HAP-1 (cell line): ENCODE measurements around the gene LTB.
A peak's percentile ranks its signal among the peaks of the same experiment; 100 is the strongest.
"Not testable (repeated sequence)": the region's sequence is repeated elsewhere in the genome, so short reads cannot be mapped to it uniquely, and the experiment has no call there.

ENCODE experiments used
- DNase-seq, 2 experiments: peaks; one replicate each; pipeline ENCODE4 v3.0.0-alpha.2; 2016 to 2020; ENCODE audit warnings: low spot score in 2 of 2
- H3K27me3 ChIP-seq: fragments of 250-450 bp; sonication (Bioruptor Pico); 2 replicates; pipeline ENCODE4 v1.5.1; 2020; ENCODE audit warnings: low read depth, mild to moderate bottlenecking, moderate library complexity
- H3K36me3 ChIP-seq: fragments of 250-450 bp; sonication (Bioruptor Pico); replicated peaks from 2 replicates; pipeline ENCODE4 v1.5.1; 2020; ENCODE audit warnings: mild to moderate bottlenecking
- H3K4me1 ChIP-seq: fragments of 250-450 bp; sonication (Bioruptor Pico); 2 replicates; pipeline ENCODE4 v1.5.1; 2020; ENCODE audit warnings: mild to moderate bottlenecking
- H3K4me3 ChIP-seq: fragments of 250-450 bp; sonication (Bioruptor Pico); 2 replicates; pipeline ENCODE4 v1.5.1; 2020; ENCODE audit warnings: mild to moderate bottlenecking, moderate library complexity
- H3K9me3 ChIP-seq: fragments of 250-450 bp; sonication (Bioruptor Pico); 2 replicates; pipeline ENCODE4 v1.5.1; 2020; ENCODE audit warnings: mild to moderate bottlenecking, moderate library complexity
- in situ Hi-C: fragments of 300-500 bp; cut with MboI; formaldehyde crosslinking; loops from 3 replicates; pipeline ENCODE4 v1.14.3; 2020; ENCODE audit warnings: low sequenced_read_pairs, inconsistent platforms, mixed read lengths

The LTB gene

DNA sequence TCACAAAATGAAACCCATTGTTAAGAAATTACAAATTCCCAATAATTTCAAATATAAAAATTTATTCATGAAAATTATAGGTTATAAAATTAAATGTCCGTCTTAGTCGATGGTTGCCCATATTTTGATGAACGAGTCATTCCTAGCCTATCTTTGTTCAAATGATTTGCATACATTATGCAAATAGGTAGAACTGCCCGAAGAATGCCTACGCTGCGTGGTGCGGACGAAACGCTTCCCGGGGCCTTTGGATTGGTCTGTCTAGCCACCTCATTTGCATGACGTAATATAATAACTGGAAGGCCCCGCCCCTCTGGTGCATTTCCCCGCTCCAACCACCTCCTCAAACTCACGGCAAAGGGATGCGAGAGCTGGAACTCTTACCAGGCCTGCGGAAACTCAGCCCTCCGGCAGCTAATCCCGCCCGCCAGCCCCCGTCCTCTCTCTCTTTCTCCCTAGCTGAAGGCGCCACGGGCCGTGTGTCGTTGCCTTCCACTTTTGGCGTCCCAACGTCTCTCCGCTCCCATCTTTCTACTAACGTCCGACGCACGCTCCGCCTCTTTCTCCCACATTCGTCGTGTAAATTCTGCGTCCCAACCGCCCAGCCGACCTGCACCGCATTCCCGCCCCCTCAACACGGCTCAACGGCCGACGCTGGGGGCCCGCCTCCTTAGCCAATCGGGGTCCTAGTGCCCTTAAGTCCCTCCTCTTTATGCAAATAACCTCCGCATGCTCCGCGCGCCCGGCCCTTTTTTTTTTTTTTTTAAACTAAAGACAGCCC, 37.8 kb upstream of the LTB start:
- peaks cover 33% of the 10 kb centered on the region for H3K36me3 ChIP-seq
- in situ Hi-C loops, result no loop called here
- DNase-seq, result peak; percentile 97 to 99

DNA sequence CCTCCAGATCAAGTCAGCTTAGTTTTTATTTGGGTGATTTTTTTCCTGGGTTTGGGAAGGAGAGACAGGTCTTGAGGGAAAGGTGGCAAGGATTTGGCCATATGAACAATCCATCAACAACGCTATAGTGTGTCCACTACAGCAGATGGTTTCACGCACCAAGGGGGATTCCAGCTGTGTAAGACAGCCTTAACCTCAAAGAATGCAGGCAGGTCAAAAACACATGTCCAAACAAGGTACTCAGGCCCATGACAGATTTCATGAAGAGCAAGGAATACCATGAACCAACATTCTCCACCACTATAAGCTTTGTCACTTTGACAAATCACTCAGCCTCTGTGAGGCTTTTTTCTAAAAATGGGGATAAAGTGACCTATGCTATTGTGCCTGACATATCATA, 34.8 kb upstream of the LTB start:
- DNase-seq, result no peak
- Histone ChIP-seq H3K4me1 (peaks cover 7% of the 10 kb centered on the region), H3K9me3 (no peaks in the 10 kb centered on the region), H3K36me3 (peaks cover 3% of the 10 kb centered on the region), H3K27me3 (no peaks in the 10 kb centered on the region), H3K4me3 (no peak overlapping the region)
- in situ Hi-C loops, result no loop called here

More for the DNA sequence above, 37.8 kb upstream of the LTB start:
- Histone ChIP-seq H3K27me3 (no peaks in the 10 kb centered on the region), H3K4me1 (peaks cover 12% of the 10 kb centered on the region), H3K4me3 (peak overlapping the region; percentile 97), H3K9me3 (no peaks in the 10 kb centered on the region)

DNA sequence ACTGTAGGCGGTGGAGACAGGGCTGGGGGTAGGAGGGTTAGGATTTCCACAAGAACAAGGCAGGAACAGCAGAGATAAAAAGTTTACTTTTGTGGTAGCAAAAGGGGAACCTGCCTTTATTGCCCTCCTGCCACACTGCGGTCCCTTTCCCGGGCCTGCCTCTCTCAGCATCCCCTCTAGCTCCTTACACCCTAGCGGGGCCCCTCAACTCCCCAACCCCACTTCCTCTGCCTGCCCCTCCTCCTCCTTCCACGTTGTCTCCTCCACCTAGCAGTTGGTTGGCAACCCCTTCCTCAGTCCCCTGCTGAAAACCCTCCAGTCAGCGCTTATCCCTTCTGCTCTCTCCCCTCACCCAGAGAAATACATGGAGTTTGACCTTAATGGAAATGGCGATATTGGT, 33.5 kb upstream of the LTB start:
- DNase-seq, result no peak
- in situ Hi-C loops, result no loop called here

DNA sequence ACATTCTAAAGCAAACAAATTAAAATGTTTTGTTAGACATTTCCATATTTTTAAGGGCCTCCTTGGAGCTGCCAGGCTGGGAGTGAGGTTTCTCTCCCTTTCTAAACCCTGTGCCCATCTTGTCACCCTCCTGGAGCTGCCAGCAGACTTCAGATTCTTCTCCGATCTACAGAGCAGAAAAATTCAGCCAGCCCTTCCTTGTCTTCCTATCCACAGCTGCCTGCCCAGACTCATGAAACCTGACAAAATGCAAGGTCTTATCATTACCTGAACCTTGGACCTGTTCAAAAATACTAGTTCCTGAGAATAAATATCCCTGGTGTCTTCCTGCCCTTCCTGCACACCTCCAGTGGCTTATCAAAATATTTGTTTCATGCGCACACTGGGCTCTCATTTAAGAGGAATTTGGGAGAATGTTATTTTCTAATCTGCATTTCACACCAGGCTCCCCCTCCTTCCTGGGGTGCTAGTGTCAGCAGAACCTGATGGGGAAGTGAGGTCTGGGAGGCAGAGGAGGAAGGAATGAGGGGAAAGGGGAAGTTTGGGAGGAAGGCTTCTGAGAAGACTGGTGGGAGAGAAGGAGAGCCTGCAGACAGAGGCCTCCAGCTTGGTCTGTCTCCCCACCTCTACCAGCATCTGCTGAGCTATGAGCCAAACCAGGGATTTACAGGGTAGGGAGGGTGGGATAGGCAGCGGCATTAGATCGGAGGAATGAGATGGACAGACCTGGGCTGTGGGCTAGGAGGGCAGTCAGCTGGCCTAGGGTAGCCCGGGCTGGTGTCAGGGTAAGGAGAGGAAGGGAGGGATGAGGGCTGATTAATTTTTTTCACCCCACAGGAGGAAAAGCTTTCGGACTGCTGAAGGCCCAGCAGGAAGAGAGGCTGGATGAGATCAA, 32.7 kb upstream of the LTB start, which contains the start of gene AIF1:
AIF1 (plus strand) TSS at position 551 of the 895 bp plus-strand sequence; CDS start at position 647, 96 bp downstream.
- Histone ChIP-seq H3K36me3 (no peaks in the 10 kb centered on the region; the same call in 1 of the 2 replicates), H3K4me3 (no peak within 1 kb of the TSS), H3K9me3 (no peaks in the 10 kb centered on the region), H3K27me3 (no peaks in the 10 kb centered on the region), H3K4me1 (peaks cover 12% of the 10 kb centered on the region)
- in situ Hi-C loops, result no loop called here
- DNase-seq, result no peak

More for the DNA sequence above, 33.5 kb upstream of the LTB start:
- Histone ChIP-seq H3K4me1 (peaks cover 7% of the 10 kb centered on the region), H3K4me3 (no peak overlapping the region), H3K27me3 (no peaks in the 10 kb centered on the region), H3K9me3 (no peaks in the 10 kb centered on the region), H3K36me3 (no peaks in the 10 kb centered on the region; the same call in 1 of the 2 replicates)

DNA sequence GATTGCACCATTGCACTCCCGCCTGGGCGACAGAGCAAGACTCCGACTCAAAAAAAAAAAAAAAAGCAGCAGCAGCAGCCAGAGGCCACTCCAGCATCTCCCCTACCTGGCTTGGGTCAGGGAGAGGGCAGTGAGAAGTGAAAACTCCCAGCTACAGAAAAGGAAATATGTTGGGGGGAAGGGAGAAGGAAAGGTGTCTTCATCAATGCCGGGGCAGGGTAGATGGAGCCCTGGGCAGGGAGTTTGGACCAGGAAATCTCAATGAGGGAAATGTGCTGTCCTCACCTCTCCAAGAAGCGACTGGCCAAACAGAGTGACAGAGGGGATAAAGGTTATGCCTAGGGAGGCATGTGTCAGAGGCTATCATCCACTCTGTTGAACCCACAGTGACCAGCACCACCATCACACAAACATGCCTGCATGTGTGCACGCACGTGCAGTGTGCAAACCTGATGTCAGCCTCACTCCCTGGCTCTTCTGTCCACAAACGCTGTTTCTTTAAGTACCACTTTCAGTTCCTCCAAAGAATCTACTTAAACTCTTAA, 31.9 kb upstream of the LTB start:
- in situ Hi-C loops, result no loop called here
- Histone ChIP-seq H3K27me3 (no peaks in the 10 kb centered on the region), H3K4me3 (no peak overlapping the region), H3K36me3 (no peaks in the 10 kb centered on the region; the same call in 1 of the 2 replicates), H3K9me3 (no peaks in the 10 kb centered on the region), H3K4me1 (peaks cover 14% of the 10 kb centered on the region)
- no peak for DNase-seq

DNA sequence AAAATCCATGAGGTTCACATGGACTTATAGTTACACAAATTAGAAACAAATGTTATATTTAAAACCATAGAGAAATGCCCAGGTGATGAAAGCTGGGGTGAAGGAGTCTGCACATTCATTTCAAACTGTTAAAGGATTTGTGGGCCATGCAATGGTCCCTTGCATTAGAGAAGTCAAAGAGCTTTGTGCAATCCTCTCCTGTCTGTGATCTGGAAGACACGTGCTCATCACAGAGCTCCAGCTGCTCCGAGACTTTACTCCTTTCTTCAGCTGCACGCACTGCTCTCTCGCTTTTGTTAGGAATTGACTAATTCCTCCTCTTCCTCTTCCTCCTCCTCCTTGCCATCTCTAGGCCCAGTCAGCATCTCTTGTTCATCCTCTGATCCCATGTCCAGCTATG, 28.7 kb upstream of the LTB start:
- H3K27me3 ChIP-seq, result no peaks in the 10 kb centered on the region
- DNase-seq, result no peak
- H3K9me3 ChIP-seq, result no peaks in the 10 kb centered on the region
- in situ Hi-C loops, result no loop called here
- H3K4me3 ChIP-seq, result no peak overlapping the region
- H3K36me3 ChIP-seq, result no peaks in the 10 kb centered on the region; the same call in 1 of the 2 replicates
- peaks cover 14% of the 10 kb centered on the region for H3K4me1 ChIP-seq

DNA sequence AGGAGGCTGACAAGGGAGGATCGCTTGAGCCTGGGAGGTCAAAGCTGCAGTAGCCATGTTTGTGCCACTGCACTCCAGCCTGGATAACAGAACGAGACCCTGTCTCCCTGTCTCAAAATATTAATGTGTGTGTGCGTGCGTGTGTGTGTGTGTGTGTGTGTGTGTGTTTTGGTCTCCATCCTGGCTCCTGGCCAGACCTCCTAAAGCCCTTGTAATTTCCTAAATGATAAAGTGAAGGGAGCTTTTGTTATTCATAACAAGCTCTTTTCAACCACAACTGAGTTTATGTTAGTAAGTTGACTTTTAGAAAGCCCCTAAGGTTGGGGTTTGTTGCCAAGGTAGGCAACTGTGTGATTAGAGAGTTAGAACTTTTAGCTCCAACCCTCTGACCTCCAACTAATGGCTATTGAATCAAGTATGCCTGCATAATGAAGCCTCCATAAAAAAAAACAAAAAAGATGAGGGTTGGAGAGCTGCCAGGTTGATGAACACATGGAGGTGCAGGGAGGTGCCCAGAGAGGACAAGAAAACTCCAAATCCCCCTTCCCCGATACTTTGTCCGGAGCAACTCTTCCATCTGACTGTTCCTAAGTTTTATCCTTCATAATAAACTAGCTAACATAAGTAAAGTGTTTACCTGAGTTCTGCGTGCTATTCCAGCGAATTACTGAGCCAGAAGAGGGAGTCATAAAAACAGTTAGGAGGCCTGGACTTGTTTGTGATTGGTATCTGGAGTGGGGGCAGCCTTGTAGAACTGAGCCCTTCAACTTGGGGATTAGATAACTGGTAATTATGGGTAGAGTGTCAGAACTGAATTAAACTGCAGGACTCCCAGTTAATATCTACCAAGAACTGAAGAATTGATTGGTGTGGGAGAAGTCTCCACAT, 27.5 kb upstream of the LTB start:
- DNase-seq, result peak; percentile 82 to 93

DNA sequence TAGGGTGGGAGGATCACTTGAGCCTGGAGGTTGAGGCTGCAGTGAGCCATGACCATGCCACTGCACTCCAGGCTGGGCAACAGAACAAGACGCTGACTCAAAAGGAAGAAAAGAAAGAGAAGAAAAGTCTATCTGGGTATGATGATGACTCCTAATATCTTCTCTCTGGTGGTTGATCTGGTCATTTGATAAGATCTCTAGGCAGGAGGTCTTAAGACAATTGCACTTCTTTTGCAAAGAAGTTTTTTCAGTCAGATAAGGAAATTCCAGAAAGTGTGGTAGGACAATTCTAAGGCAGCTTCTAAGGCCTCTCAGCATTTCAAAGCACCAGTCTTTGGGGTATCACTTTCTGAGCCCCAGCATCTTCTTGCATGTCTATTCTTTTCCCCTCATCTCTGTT, 25.1 kb upstream of the LTB start:
- in situ Hi-C loops, result no loop called here
- H3K36me3 ChIP-seq, result no peaks in the 10 kb centered on the region; the same call in 1 of the 2 replicates
- H3K4me3 ChIP-seq, result no peak overlapping the region
- H3K9me3 ChIP-seq, result no peaks in the 10 kb centered on the region
- DNase-seq, result no peak
- no peaks in the 10 kb centered on the region for H3K27me3 ChIP-seq
- H3K4me1 ChIP-seq, result peaks cover 10% of the 10 kb centered on the region

More for the DNA sequence above, 27.5 kb upstream of the LTB start:
- peaks cover 14% of the 10 kb centered on the region for H3K4me1 ChIP-seq
- H3K4me3 ChIP-seq, result no peak overlapping the region
- H3K36me3 ChIP-seq, result no peaks in the 10 kb centered on the region; the same call in 1 of the 2 replicates
- no peaks in the 10 kb centered on the region for H3K9me3 ChIP-seq
- in situ Hi-C loops, result no loop called here
- no peaks in the 10 kb centered on the region for H3K27me3 ChIP-seq

DNA sequence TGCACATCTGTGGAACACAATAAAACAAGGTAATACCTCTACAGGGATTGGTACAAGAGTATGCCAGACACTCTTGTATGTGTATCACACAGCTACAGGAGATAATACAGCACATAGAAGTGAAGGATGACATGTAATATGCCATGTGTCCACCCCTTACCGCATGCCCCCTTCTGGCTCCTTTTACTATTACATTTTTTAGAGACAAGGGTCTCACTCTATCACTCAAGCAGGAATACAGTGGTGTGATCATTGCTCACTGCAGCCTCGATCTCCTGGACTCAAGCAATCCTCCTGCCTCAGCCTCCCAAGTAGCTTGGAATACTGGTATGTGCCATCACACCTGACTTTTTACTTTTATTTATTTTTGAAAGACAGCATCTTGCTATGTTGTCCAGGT, 14.8 kb upstream of the LTB start:
- Histone ChIP-seq H3K9me3 (no peaks in the 10 kb centered on the region), H3K4me3 (no peak overlapping the region), H3K4me1 (no peaks in the 10 kb centered on the region), H3K27me3 (no peaks in the 10 kb centered on the region), H3K36me3 (no peaks in the 10 kb centered on the region)
- DNase-seq, result peak; percentile 50 to 58
- in situ Hi-C loops, result no loop called here

DNA sequence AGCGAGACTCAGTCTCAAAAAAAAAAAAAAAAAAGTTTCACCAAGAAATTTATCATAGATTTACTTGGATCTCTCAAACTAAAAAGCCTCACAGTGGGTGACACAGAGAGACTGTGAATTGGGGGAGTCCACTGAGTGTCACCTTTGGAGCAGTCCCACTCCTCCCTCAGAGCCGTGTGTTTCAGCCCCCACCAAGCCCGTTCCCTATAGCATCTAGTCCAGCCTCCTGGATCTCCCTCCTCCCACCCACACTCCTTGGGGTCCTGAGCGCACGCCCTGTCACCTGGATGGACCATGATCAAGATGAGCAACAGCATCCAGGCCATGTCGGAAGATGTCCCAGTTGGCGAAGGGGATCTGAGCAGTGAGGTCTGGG, 10.2 kb upstream of the LTB start:
- Histone ChIP-seq H3K36me3 (no peaks in the 10 kb centered on the region), H3K4me3 (no peak overlapping the region), H3K4me1 (no peaks in the 10 kb centered on the region), H3K9me3 (no peaks in the 10 kb centered on the region), H3K27me3 (no peaks in the 10 kb centered on the region)
- no peak for DNase-seq
- in situ Hi-C loops, result loop anchor here (5.0 kb wide), 1 partner anchor 45 kb away; the partner anchor contains the start of genes ATP6V1G2 and NFKBIL1

DNA sequence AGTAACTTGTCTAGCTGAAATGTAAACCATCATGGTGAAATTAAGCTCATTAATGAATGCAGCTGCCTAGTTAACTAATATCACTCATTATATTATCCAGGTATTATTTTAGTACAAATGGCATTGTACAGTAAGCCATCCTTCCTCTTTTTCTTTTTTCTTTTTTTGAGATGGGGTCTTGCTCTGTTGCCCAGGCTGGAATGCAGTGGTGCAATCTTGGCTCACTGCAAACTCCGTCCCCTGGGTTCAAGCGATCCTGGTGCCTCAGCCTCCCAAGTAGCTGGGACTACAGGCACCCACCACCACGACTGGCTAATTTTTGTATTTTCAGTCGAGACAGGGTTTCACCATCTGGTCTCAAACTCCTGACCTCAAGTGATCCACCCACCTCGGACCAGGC, 8.5 kb upstream of the LTB start:
- not testable (repeated sequence) for H3K4me1 ChIP-seq, H3K9me3 ChIP-seq, H3K27me3 ChIP-seq, H3K4me3 ChIP-seq, DNase-seq, H3K36me3 ChIP-seq
- in situ Hi-C loops, result loop anchor here (5.0 kb wide), 1 partner anchor 43 kb away; the partner anchor contains the start of genes ATP6V1G2 and NFKBIL1

DNA sequence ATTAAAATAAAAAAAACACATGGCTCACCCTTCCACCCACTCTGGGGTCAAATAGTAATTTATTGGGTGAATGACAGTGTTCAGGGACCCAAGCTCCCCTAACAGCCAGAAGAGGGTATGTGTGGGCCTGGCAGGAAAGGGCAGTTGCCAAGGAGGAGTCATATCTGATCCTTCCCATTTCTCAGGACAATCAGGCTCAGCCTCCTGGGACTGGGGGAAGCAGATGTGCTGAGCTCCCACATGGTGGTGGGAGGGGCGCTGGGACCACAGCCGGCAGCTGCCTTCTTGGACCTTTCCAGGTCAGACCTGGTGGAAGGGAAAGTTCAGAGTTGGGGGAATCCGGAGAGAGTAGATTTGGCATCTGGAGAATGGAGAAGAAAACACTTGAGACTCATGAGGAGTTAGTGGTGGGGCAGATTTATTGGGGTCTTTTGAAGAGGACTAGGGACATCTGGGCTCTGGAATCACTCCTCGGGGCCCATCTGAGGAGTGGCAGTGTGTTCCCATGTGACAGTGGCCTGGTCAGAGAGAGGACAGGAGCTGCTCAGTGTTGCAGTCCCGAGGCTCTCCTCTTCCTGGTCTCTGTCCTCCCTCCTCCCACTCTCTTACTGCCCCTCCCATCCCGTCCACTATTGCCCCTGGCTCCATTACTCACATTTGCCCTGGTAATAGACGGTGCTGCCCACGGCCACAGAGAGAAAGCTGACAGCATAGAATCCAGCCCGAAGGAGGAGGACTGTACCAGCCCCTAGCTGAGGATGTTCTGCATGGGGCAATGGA, 6.8 kb upstream of the LTB start:
- in situ Hi-C loops, result no loop called here
- H3K4me3 ChIP-seq, result no peak overlapping the region
- no peaks in the 10 kb centered on the region for H3K27me3 ChIP-seq
- H3K36me3 ChIP-seq, result 0 out of 2 replicates have a peak, but pooled peaks cover 2% of the 10 kb centered on the region
- H3K9me3 ChIP-seq, result no peaks in the 10 kb centered on the region
- no peak for DNase-seq
- H3K4me1 ChIP-seq, result no peaks in the 10 kb centered on the region
